Measurements from ENCODE around the gene PIK3CG.

PIK3CG gene

DNA sequence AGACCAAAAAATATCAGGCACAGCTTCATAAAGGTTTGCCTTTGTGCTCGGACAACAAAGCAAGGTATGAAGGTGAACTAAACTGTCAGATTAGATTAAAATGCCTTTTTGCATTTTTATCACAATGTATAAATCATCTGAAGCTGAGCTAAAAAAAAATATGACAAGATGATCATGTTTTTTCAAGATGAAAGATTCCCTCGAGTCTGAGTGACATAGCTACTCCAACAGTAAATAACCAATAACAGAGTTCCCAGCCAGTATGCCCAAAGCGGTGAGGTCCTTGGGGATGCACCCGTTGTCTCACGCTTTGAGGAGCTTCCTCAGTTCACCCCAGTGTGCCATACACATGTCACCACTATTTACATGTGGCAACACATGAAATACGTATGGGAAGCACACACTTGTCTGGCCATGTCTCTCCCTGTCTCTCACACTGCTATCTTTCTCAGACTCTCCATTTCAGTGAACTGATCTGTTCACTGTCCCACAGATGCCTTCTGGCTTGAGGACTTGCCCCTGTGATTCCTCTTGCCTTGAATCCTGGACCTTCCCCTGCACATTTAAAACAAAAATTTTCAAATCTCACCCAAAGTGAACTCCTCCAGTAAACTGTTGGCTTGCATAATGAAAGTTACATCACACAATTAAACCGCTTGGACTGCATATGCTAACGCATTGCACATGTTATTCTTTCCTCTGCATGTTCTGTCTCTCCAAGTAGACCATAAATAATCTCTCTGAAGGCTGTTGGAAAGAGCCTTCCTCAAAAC lies 2.6 kb upstream of the PIK3CG start:
- TF ChIP-seq, protein P1, sequence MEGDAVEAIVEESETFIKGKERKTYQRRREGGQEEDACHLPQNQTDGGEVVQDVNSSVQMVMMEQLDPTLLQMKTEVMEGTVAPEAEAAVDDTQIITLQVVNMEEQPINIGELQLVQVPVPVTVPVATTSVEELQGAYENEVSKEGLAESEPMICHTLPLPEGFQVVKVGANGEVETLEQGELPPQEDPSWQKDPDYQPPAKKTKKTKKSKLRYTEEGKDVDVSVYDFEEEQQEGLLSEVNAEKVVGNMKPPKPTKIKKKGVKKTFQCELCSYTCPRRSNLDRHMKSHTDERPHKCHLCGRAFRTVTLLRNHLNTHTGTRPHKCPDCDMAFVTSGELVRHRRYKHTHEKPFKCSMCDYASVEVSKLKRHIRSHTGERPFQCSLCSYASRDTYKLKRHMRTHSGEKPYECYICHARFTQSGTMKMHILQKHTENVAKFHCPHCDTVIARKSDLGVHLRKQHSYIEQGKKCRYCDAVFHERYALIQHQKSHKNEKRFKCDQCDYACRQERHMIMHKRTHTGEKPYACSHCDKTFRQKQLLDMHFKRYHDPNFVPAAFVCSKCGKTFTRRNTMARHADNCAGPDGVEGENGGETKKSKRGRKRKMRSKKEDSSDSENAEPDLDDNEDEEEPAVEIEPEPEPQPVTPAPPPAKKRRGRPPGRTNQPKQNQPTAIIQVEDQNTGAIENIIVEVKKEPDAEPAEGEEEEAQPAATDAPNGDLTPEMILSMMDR (IDR thresholded peaks at IDR 0.05; ENCODE audit: low read depth, low read length) = no peak
- H3K4me3 ChIP-seq (ENCODE audit: low read depth, low read length) = no peak overlapping the region

DNA sequence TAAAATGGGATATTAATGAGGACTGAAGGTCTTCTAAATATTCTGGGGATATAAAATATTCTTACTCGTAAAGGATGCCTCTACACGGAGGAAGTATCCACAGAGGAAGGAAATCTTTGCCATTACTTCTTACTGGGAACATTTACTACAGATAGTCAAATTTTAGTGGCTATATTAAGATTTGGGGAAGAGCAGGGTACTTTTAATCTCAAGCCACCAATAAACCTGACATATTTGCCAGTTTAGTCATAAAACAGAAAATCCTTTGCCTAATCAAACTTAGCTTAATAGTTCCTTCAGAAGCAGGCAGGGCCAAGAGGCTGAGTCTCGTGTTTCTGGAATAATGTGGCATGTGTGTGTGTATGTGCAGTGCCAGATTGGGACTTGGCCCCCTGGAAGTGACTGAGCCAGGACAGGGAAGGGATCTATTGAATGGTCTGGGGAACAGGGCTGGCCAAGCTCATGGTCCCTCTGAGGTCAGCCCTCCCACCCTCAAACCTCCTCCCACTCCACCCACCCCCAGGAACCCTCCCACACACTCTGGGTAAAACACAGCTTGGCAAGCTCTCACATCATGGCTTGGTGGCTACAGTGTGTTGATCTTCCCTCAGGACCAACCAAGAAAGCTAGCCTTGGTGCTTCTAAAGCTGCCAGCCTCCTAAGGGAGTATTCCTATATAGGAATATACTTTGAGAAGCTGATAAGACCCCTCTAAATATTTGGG lies 1.6 kb upstream of the PIK3CG start:
- TF ChIP-seq, protein P1 (IDR thresholded peaks at IDR 0.05; ENCODE audit: low read depth, low read length) = no peak
- no peak overlapping the region for H3K4me3 ChIP-seq (ENCODE audit: low read depth, low read length)

DNA sequence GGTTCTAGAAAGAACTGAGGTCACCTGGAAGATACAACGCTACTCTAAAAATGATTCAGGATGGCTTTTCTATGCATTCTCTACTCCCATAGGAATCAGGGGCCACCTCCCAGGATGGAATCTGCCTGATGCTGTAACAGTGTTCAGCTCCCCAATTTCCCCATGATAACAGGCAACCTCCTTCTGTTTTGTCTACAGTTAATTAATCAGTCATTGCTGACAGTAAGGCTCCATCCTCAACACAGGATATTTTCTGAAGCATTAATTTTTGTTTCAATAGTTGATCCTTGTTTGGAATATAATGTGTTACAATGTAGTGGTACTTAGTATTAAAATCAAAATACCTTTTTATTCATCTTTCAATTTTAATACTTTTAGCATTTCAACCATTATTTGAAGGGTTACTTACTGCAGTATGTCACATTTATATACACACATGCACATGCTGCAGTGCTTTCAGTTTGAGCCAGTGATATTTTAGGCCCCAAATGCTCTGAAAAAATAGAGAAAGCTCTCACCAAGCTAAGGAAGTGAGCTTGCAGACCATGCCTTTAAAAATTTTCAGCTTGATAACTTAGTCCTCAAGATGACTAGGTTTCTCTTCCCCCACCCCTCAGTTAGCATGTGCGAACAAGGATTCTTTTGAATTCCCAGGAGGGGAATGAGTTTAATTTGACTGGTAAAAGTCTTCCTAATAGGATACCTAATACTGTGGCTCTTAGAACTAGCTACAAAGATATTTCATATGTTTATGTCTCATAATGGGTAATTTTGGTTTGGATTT lies 592 bp upstream of the PIK3CG start:
- H3K4me3 ChIP-seq (ENCODE audit: low read depth, low read length) = no peak overlapping the region; the same call in 1 of the 2 replicates
- TF ChIP-seq, protein P1 (IDR thresholded peaks at IDR 0.05; ENCODE audit: low read depth, low read length) = no peak

DNA sequence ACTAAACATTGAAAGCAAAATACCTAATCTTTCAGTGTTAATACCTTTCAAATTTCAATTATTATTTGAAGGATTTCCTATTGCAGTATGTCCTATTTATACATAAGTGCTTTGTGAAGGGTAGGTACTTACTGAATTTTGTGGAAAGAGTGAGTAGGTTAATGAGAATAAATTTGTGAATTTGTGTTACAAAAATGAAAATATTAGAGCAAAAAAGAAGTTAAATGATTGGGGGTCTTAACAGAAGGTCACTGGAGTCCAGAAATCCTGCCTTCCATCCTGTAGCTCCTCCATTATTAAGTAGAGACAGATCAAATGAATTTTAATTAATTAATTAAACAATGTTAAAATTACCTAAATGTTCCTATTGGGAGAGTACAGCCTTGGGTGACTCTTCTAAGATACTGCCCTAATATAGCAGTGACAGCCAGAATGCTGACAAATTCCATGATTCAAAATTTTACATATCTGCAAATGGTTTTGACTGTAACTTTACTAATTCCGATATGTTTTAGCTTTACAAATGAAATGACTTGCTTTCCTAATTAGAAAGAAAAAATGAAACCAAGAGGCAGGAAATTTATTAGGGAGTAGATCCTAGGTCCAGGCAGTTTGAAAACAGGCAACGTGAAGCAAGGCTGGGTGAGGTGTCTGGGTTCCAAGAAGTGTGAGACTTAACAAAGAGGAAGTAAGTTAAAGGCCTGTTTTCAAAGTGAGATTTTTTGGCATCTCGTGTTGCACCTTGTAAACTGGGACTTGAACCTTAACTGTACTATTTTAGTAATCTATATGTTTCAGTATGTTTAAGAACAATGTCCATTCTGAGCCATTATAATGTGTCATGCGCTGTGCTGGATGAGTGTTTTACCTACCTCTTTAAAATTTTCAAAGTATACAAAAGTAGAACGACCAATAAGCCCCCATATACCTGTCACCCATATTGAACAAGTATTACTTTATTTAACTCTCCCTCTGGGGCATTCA lies 1.5 kb downstream of the PIK3CG start:
- H3K4me3 ChIP-seq (ENCODE audit: low read depth, low read length) = no peak overlapping the region
- TF ChIP-seq, protein P1 (IDR thresholded peaks at IDR 0.05; ENCODE audit: low read depth, low read length) = no peak

DNA sequence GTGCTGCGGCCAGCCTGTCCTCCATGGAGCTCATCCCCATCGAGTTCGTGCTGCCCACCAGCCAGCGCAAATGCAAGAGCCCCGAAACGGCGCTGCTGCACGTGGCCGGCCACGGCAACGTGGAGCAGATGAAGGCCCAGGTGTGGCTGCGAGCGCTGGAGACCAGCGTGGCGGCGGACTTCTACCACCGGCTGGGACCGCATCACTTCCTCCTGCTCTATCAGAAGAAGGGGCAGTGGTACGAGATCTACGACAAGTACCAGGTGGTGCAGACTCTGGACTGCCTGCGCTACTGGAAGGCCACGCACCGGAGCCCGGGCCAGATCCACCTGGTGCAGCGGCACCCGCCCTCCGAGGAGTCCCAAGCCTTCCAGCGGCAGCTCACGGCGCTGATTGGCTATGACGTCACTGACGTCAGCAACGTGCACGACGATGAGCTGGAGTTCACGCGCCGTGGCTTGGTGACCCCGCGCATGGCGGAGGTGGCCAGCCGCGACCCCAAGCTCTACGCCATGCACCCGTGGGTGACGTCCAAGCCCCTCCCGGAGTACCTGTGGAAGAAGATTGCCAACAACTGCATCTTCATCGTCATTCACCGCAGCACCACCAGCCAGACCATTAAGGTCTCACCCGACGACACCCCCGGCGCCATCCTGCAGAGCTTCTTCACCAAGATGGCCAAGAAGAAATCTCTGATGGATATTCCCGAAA lies 2.7 kb downstream of the PIK3CG start:
- TF ChIP-seq, protein P1 (IDR thresholded peaks at IDR 0.05; ENCODE audit: low read depth, low read length) = no peak

DNA sequence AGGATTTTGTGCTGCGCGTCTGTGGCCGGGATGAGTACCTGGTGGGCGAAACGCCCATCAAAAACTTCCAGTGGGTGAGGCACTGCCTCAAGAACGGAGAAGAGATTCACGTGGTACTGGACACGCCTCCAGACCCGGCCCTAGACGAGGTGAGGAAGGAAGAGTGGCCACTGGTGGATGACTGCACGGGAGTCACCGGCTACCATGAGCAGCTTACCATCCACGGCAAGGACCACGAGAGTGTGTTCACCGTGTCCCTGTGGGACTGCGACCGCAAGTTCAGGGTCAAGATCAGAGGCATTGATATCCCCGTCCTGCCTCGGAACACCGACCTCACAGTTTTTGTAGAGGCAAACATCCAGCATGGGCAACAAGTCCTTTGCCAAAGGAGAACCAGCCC lies 3.3 kb downstream of the PIK3CG start:
- no peak overlapping the region for H3K4me3 ChIP-seq (ENCODE audit: low read depth, low read length)
- TF ChIP-seq, protein P1 (IDR thresholded peaks at IDR 0.05; ENCODE audit: low read depth, low read length) = no peak

More for the DNA sequence above, 2.7 kb downstream of the PIK3CG start:
- H3K4me3 ChIP-seq (ENCODE audit: low read depth, low read length) = no peak overlapping the region
